Heart left ventricle (tissue), 16 donors: ENCODE results near the gene NRP1. TPM values are rescaled to one million over a fixed set of nuclear protein-coding genes. Genes with fewer than 3 reads are reported as not detected.

Experiments
- ATAC-seq, 4 donors: fragments of 200-7000 bp; cut with Tn5 transposase; one replicate each; pipeline ENCODE4 v1.9.1; 2020 to 2022; ENCODE audit warnings: moderate library complexity in 4 of 4, mild to moderate bottlenecking in 3 of 4, moderate number of reproducible peaks in 1 of 4
- DNase-seq, 5 donors: peaks; one replicate each; pipeline ENCODE4 v3.0.0-alpha.2; 2020
- H3K27ac ChIP-seq, 12 donors: fragments of 200-600 bp; sonication (generic) in 4 of 12; one replicate each; pipeline versions ENCODE4 v1.5.0 to v1.8.0; 2016 to 2022; ENCODE audit warnings: mild to moderate bottlenecking in 2 of 12
- H3K27me3 ChIP-seq, 9 donors: fragments of 200-600 bp; sonication (generic) in 2 of 9; one replicate each; pipeline versions ENCODE4 v1.5.1 to v1.8.0; 2016 to 2022; ENCODE audit warnings: mild to moderate bottlenecking in 3 of 9
- H3K36me3 ChIP-seq, 9 donors: fragments of 200-600 bp; sonication (generic) in 2 of 9; one replicate each; pipeline versions ENCODE4 v1.5.0 to v1.8.0; 2018 to 2022; ENCODE audit warnings: mild to moderate bottlenecking in 2 of 9
- H3K4me1 ChIP-seq, 12 donors: fragments of 200-600 bp; sonication (generic) in 4 of 12; one replicate each; pipeline versions ENCODE4 v1.5.0 to v1.8.0; 2016 to 2022; ENCODE audit warnings: mild to moderate bottlenecking in 3 of 12
- H3K4me3 ChIP-seq, 12 donors: fragments of 200-600 bp; sonication (generic) in 4 of 12; one replicate each; pipeline versions ENCODE4 v1.5.0 to v1.8.0; 2017 to 2022; ENCODE audit warnings: mild to moderate bottlenecking in 9 of 12, moderate library complexity in 4 of 12
- H3K9me3 ChIP-seq, 12 donors: fragments of 200-600 bp; sonication (generic) in 4 of 12; one replicate each; pipeline versions ENCODE4 v1.5.0 to v1.8.0; 2016 to 2022; ENCODE audit warnings: mild to moderate bottlenecking in 1 of 12
- CTCF ChIP-seq, 12 donors: fragments of 200-600 bp; sonication (generic) in 4 of 12; IDR thresholded peaks; one replicate each; pipeline versions ENCODE4 v1.5.0 to v1.8.0; 2018 to 2022; ENCODE audit warnings: antibody characterized with exemption in 12 of 12, mild to moderate bottlenecking in 5 of 12
- POLR2A ChIP-seq, 2 donors: fragments of 450-650 bp; IDR thresholded peaks; one replicate each; pipeline ENCODE4 v1.6.1; 2017; ENCODE audit warnings: antibody characterized with exemption in 2 of 2, mild to moderate bottlenecking in 2 of 2, moderate library complexity in 2 of 2
- WGBS, 4 donors: extraction: QIAGEN DNeasy Blood & Tissue Kit in 2 of 4; methylation state at CpG; one replicate each; pipeline versions ENCODE4 v1.1.5 to v1.1.7; 2013 to 2018; 5-methylcytosine and 5-hydroxymethylcytosine counted together
- intact Hi-C, 10 donors: fragments of 100-400 bp; cut with DNase I; formaldehyde crosslinking; loops; one replicate each; pipeline versions ENCODE4 v1.11.1 to v1.14.2; 2022
- polyA plus RNA-seq, 2 donors: library from polyadenylated mRNA; stranded (reverse); fragments of 200-250 nt; gene quantifications; one replicate each; pipeline ENCODE4 v1.2.3, GENCODE V29; 2013
- total RNA-seq, 9 donors: library from RNA; depleted of rRNA in 2 of 9; stranded (reverse); fragments of >200 nt in 2 of 9; fragmentation: NEBNext Ultra II Directional in 3 of 9; extraction: Animal tissue kit (Norgen Biotek cat#: 25700) in 3 of 9; gene quantifications; one replicate each; pipeline versions ENCODE4 v1.1.0 to v1.2.4, GENCODE V29; 2016 to 2023
- donor health status: ischemic (EF 13 %, LVEDD 7.1; RV severe dilation, severe dysfunction).
- donor health status: healthy with polysubstance abuse.
- donor health status: DM: no; HTN: yes; CAD: no.
- donor health status: DM: no; HTN: no; CAD: no.
- donor health status: ischemic (EF 25% LVEDD 6.9; RV normal size, moderate dysfunction).
- donor health status: ischemic (EF 25% LVEDD 5.7; RV mildly dilated, moderate dysfunction).
- donor health status: healthy.
- donor health status: DM: yes; HTN: yes; CAD: no.
- donor health status: ischemic (EF 35%, LVEDD 5.7; RV mildly dilated, moderate dysfunction).
- donor health status: nonischemic (EF 11% LVEDD 7.7; RV severe dilation, severe dysfunction).
- donor health status: DM: yes; HTN: yes; CAD: no.
- donor health status: PGD.
- donor health status: ischemic (EF 29% LVEDD 5.4; RV normal size, mild dysfunction).
- donor health status: nonischemic (EF 23%, LVEDD 6.1; RV moderate dilation, normal function).

The NRP1 gene
- total and polyA plus RNA-seq, 11 donors, result 47.1 to 279 (median 152) TPM

DNA sequence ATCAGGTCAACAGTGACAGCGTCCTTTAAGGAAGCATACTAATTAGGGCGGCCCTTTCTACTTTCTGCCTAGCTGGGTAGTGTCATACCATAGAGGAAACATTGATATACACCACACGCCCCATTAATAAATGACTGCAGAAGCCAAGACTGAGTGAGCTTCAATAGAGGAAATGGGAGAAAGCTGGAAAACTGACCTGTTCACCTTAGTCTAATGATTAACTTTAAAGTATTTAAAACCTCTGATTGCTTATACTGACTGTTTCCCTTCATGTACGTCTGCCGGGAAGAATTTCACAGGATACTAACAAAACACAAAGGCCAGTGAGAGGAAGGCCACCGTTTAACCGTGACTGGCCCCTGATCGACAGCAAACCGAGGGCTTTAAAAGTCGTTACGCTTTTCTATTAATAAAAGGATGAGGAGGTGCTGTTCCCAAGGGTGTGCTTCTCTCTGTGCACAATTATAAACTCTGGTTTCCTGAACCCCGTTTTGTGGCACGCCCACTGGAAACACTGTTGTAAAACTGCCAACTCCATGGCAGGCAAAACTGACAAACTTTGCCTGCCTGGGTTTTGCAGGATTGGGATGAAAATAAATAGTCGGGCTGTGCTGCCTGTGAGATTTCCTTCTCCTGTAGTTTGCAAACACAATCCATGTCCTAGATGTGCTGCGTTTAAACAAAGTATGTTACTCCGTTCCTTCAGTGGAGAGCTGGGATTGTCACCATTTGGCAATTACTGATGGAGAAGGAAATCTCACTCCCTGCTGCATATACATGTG is 137.6 kb downstream of the NRP1 start:
- ATAC-seq (peak in 3 of 4 donors; percentile 19 to 68 (median 23)), DNase-seq (peak in 3 of 5 donors; percentile 40 to 50 (median 42))
- Histone ChIP-seq H3K36me3 (peaks cover 0 to 92% (median 83%) of the 10 kb centered on the region in 9 donors), H3K27ac (peak overlapping the region in 11 of 12 donors; percentile 32 to 74 (median 65)), H3K4me3 (peak overlapping the region in 3 of 12 donors; percentile 8 to 17 (median 17)), H3K9me3 (no peaks in the 10 kb centered on the region), H3K4me1 (peaks cover 4 to 73% (median 47%) of the 10 kb centered on the region in 12 donors), H3K27me3 (no peaks in the 10 kb centered on the region)
- WGBS, 4 donors, result 43 to 55% (median 51%) methylated on average over 16 of the region's 16 CpGs
- intact Hi-C loops, result loop anchor here in 7 of 10 donors (5.0 to 10.0 kb wide), 7 partner anchors 48 to 1440 kb away; partner anchors contain the start of gene NRP1 (in 3 of the 7)
- TF ChIP-seq CTCF (IDR thresholded peaks at IDR 0.05) (no peak), POLR2A (IDR thresholded peaks at IDR 0.05) (no peak)

DNA sequence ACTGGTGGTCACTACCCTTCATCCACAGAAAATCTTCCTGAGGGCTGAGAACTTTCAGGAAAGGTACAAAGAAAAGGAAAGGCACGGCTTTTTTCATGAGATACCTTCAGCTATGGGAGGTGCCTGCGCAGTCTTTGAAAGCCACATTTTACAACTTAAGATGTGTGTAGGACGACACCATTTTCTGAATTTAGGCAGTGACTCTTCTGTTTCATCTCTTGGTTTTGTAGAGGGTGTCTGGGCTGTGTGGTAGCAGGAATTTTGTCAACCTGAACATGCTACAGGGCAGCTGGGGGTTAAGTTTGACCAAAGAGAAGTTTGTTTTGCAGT is 138.1 kb downstream of the NRP1 start:
- TF ChIP-seq CTCF (IDR thresholded peaks at IDR 0.05), result no peak
- TF ChIP-seq POLR2A (IDR thresholded peaks at IDR 0.05), result no peak
- Histone ChIP-seq H3K36me3 (peaks cover 0 to 92% (median 83%) of the 10 kb centered on the region in 9 donors), H3K27ac (peak overlapping the region in 11 of 12 donors; percentile 32 to 74 (median 65)), H3K4me1 (peaks cover 4 to 73% (median 47%) of the 10 kb centered on the region in 12 donors), H3K27me3 (no peaks in the 10 kb centered on the region), H3K4me3 (no peak overlapping the region), H3K9me3 (no peaks in the 10 kb centered on the region)
- DNase-seq (no peak), ATAC-seq (no peak)
- intact Hi-C loops, result loop anchor here in 7 of 10 donors (5.0 to 10.0 kb wide), 7 partner anchors 48 to 1441 kb away; partner anchors contain the start of gene NRP1 (in 3 of the 7)
- 57 to 82% (median 75%) methylated on average over 2 to 3 of the region's 3 CpGs for WGBS, 4 donors

GRCh38 chr10:33195608-33196376 is 138.7 kb downstream of the NRP1 start:
- no peak for DNase-seq

More at GRCh38 chr10:33195608-33196376, 138.7 kb downstream of the NRP1 start:
- peak overlapping the region in 11 of 12 donors; percentile 32 to 74 (median 65) for H3K27ac ChIP-seq
- H3K4me3 ChIP-seq, result no peak overlapping the region
- intact Hi-C loops, result loop anchor here in 8 of 10 donors (2.0 to 10.0 kb wide), 8 partner anchors 49 to 1442 kb away; partner anchors contain the start of gene NRP1 (in 3 of the 8)
- H3K36me3 ChIP-seq, result peaks cover 0 to 92% (median 83%) of the 10 kb centered on the region in 9 donors
- TF ChIP-seq CTCF (IDR thresholded peaks at IDR 0.05) (no peak), POLR2A (IDR thresholded peaks at IDR 0.05) (no peak)
- 65 to 80% (median 70%) methylated on average over 8 of the region's 8 CpGs for WGBS, 4 donors
- ATAC-seq, result no peak
- H3K27me3 ChIP-seq, result no peaks in the 10 kb centered on the region
- H3K9me3 ChIP-seq, result no peaks in the 10 kb centered on the region
- peaks cover 4 to 73% (median 47%) of the 10 kb centered on the region in 12 donors for H3K4me1 ChIP-seq
